ENCODE data around the gene TNFAIP3. TPM values are rescaled to one million over a fixed set of nuclear protein-coding genes. Genes with fewer than 3 reads are reported as not detected.

TNFAIP3 gene
- polyA plus RNA-seq, 4 donors = 10.8 to 30.6 (median 15.3) TPM

DNA sequence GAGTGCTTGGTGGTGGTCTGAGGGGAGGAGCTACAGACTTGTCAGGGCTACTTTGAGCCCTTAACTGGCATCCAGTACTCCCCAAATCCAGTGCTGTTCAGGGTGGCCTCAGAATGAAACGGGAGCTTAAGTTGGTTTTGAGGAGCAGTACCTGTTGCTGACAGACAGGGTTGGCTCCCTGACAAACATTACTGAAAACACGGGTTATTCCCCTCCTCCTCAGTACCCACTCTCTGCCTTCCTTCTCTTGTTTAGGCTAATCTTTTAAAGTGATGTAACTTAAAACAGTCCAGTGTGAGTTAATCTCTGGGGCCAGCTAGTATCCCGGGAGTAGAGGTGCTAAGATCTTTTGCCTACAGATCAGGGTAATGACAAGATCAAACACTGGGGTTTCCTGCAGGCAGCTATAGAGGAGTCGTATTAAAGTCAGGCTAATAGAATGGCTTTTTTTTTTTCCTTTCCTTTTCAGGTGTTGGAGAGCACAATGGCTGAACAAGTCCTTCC, 3.7 kb downstream of the TNFAIP3 start:
- Histone ChIP-seq H3K36me3 (ENCODE audit: control insufficient read depth in 3 of 3, insufficient read depth in 2 of 3, low read depth in 1 of 3, low read length in 3 of 3) (peaks cover 2 to 16% (median 7%) of the 10 kb centered on the region in 3 donors), H3K9me3 (ENCODE audit: control insufficient read depth in 2 of 2, insufficient read depth in 1 of 2, low read depth in 1 of 2, low read length in 1 of 2) (no peaks in the 10 kb centered on the region), H3K27me3 (ENCODE audit: control insufficient read depth in 3 of 3, insufficient read depth in 3 of 3, low read length in 3 of 3) (no peaks in the 10 kb centered on the region), H3K4me3 (ENCODE audit: low read depth in 1 of 3, low read length in 3 of 3) (peak overlapping the region in 1 of 3 donors; percentile 34), H3K4me1 (ENCODE audit: control insufficient read depth in 3 of 3, insufficient read depth in 2 of 3, low read depth in 1 of 3, low read length in 2 of 3) (peaks cover 7 to 21% (median 14%) of the 10 kb centered on the region in 3 donors), H3K27ac (ENCODE audit: low read depth in 1 of 3, low read length in 2 of 3) (peak overlapping the region in 2 of 3 donors; percentile 13 to 89)
- FAIRE-seq (no peak), DNase-seq (no peak)
- 3 to 14% (median 8%) methylated on average over 4 of the region's 4 CpGs for WGBS, 3 donors

DNA sequence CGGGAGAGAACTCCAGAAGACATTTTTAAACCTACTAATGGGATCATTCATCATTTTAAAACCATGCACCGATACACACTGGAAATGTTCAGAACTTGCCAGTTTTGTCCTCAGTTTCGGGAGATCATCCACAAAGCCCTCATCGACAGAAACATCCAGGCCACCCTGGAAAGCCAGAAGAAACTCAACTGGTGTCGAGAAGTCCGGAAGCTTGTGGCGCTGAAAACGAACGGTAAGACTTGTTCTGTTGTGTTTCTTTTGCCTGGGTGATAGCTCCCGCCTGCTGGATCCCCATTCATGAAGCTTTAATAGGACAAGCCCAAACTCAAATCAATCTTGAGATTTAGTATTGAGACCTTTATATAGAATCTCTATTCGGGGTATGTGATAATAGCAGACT, 4.2 kb downstream of the TNFAIP3 start:
- peak overlapping the region in 1 of 3 donors; percentile 89 for H3K27ac ChIP-seq (ENCODE audit: low read depth in 1 of 3, low read length in 2 of 3)
- no peaks in the 10 kb centered on the region for H3K27me3 ChIP-seq (ENCODE audit: control insufficient read depth in 3 of 3, insufficient read depth in 3 of 3, low read length in 3 of 3)
- no peak for DNase-seq
- peaks cover 7 to 18% (median 14%) of the 10 kb centered on the region in 3 donors for H3K4me1 ChIP-seq (ENCODE audit: control insufficient read depth in 3 of 3, insufficient read depth in 2 of 3, low read depth in 1 of 3, low read length in 2 of 3)
- H3K9me3 ChIP-seq (ENCODE audit: control insufficient read depth in 2 of 2, insufficient read depth in 1 of 2, low read depth in 1 of 2, low read length in 1 of 2) = no peaks in the 10 kb centered on the region
- FAIRE-seq = no peak
- H3K36me3 ChIP-seq (ENCODE audit: control insufficient read depth in 3 of 3, insufficient read depth in 2 of 3, low read depth in 1 of 3, low read length in 3 of 3) = peaks cover 3 to 19% (median 10%) of the 10 kb centered on the region in 3 donors
- peak overlapping the region in 1 of 3 donors; percentile 34 for H3K4me3 ChIP-seq (ENCODE audit: low read depth in 1 of 3, low read length in 3 of 3)
- 58 to 82% (median 69%) methylated on average over 11 of the region's 11 CpGs for WGBS, 3 donors

DNA sequence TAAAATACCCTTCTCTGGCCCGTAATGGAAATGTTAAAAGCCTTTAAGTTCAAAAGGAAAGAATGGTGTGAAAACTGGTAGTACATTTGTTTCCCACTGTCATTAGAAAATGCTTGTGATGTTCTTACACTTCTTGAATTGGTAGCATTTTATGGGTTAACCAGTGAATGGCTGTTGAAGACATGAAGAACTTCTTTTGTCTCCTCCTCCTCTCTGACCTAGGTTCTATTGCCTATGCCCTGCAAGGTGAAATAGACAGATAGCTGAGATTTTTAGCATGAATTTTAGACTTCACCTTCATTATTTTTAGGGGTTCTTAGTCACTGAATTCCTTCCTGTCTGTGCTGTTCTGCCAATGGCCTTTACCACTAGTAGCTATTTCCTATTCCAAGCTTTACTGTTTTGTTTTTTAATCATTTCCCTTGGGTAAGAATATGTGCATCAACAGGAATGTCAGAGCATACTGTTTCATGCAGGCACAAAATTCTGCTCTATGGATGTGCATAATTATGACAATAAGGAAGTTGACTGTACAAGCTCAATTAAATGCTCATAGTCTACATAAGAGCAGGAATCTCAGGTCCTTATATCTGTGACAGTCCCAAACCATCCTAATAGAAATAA, 4.9 kb downstream of the TNFAIP3 start:
- DNase-seq (no peak), FAIRE-seq (no peak)
- WGBS, 3 donors = 56 to 86% (median 68%) methylated on average over 1 of the region's 1 CpG
- Histone ChIP-seq H3K4me3 (ENCODE audit: low read depth in 1 of 3, low read length in 3 of 3) (peak overlapping the region in 1 of 3 donors; percentile 34), H3K4me1 (ENCODE audit: control insufficient read depth in 3 of 3, insufficient read depth in 2 of 3, low read depth in 1 of 3, low read length in 2 of 3) (peaks cover 7 to 16% (median 14%) of the 10 kb centered on the region in 3 donors), H3K27ac (ENCODE audit: low read depth in 1 of 3, low read length in 2 of 3) (peak overlapping the region in 1 of 3 donors; percentile 46), H3K9me3 (ENCODE audit: control insufficient read depth in 2 of 2, insufficient read depth in 1 of 2, low read depth in 1 of 2, low read length in 1 of 2) (no peaks in the 10 kb centered on the region), H3K27me3 (ENCODE audit: control insufficient read depth in 3 of 3, insufficient read depth in 3 of 3, low read length in 3 of 3) (no peaks in the 10 kb centered on the region), H3K36me3 (ENCODE audit: control insufficient read depth in 3 of 3, insufficient read depth in 2 of 3, low read depth in 1 of 3, low read length in 3 of 3) (peaks cover 7 to 22% (median 13%) of the 10 kb centered on the region in 3 donors)

DNA sequence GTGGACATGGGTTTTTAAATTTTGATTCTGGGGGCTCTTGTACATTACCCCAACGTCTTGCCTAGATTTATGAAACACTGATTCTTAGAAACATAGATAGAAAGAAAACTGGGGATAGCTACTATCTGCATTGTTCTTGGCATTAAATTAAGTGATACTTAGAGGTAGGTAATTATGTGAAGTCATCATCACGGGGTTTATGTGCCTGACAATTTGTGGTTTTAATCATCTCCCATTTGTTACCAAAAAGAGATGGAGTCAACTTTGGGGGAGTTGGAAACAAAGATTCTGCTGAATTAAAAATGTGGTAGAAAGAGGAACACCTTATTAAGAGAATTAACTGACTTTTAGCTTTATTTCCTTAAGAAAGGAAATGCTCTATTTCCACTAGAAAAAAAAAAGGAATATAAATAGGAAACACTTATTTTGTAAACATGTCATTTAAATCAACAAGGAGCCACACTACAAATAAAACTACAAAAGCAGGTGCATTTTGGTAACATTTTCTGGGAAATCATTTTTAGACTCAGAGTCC, 5.6 kb downstream of the TNFAIP3 start:
- Histone ChIP-seq H3K27ac (ENCODE audit: low read depth in 1 of 3, low read length in 2 of 3) (peak overlapping the region in 1 of 3 donors; percentile 39), H3K9me3 (ENCODE audit: control insufficient read depth in 2 of 2, insufficient read depth in 1 of 2, low read depth in 1 of 2, low read length in 1 of 2) (no peaks in the 10 kb centered on the region), H3K4me1 (ENCODE audit: control insufficient read depth in 3 of 3, insufficient read depth in 2 of 3, low read depth in 1 of 3, low read length in 2 of 3) (peaks cover 7 to 16% (median 14%) of the 10 kb centered on the region in 3 donors), H3K27me3 (ENCODE audit: control insufficient read depth in 3 of 3, insufficient read depth in 3 of 3, low read length in 3 of 3) (no peaks in the 10 kb centered on the region), H3K4me3 (ENCODE audit: low read depth in 1 of 3, low read length in 3 of 3) (no peak overlapping the region), H3K36me3 (ENCODE audit: control insufficient read depth in 3 of 3, insufficient read depth in 2 of 3, low read depth in 1 of 3, low read length in 3 of 3) (peaks cover 9 to 26% (median 18%) of the 10 kb centered on the region in 3 donors)
- no peak for FAIRE-seq
- WGBS, 3 donors = 28 to 60% (median 41%) methylated on average over 2 of the region's 2 CpGs
- no peak for DNase-seq

DNA sequence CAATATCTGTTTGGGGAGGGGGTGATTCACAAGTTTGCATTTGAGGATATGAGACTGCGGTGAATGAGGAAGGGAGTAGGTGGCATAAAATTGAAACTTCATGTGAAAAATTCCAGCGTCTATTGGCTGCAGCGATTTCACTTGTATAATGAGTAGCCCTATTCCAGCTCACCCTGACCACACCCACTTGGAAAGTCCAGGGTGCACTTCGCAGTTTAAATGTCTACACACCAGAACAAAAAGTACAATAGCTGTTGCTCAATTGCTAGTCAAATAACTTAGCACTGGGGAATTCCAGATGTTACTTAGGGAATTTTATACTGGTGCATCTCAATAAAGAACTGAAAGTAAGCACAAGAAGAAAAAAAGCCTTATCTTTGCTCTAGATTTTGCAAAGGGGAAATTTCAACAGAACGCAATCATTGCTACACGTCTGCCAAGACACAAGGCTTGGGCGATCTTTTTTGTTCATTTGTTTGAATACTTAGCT, 6.3 kb downstream of the TNFAIP3 start:
- no peak overlapping the region for H3K4me3 ChIP-seq (ENCODE audit: low read depth in 1 of 3, low read length in 3 of 3)
- no peaks in the 10 kb centered on the region for H3K9me3 ChIP-seq (ENCODE audit: control insufficient read depth in 2 of 2, insufficient read depth in 1 of 2, low read depth in 1 of 2, low read length in 1 of 2)
- WGBS, 3 donors = 10 to 13% (median 10%) methylated on average over 7 of the region's 7 CpGs
- FAIRE-seq = peak; percentile 49
- H3K4me1 ChIP-seq (ENCODE audit: control insufficient read depth in 3 of 3, insufficient read depth in 2 of 3, low read depth in 1 of 3, low read length in 2 of 3) = peaks cover 7 to 16% (median 14%) of the 10 kb centered on the region in 3 donors
- peaks cover 11 to 27% (median 23%) of the 10 kb centered on the region in 3 donors for H3K36me3 ChIP-seq (ENCODE audit: control insufficient read depth in 3 of 3, insufficient read depth in 2 of 3, low read depth in 1 of 3, low read length in 3 of 3)
- no peaks in the 10 kb centered on the region for H3K27me3 ChIP-seq (ENCODE audit: control insufficient read depth in 3 of 3, insufficient read depth in 3 of 3, low read length in 3 of 3)
- peak overlapping the region in 2 of 3 donors; percentile 17 to 47 for H3K27ac ChIP-seq (ENCODE audit: low read depth in 1 of 3, low read length in 2 of 3)
- peak; percentile 86 to 95 for DNase-seq

DNA sequence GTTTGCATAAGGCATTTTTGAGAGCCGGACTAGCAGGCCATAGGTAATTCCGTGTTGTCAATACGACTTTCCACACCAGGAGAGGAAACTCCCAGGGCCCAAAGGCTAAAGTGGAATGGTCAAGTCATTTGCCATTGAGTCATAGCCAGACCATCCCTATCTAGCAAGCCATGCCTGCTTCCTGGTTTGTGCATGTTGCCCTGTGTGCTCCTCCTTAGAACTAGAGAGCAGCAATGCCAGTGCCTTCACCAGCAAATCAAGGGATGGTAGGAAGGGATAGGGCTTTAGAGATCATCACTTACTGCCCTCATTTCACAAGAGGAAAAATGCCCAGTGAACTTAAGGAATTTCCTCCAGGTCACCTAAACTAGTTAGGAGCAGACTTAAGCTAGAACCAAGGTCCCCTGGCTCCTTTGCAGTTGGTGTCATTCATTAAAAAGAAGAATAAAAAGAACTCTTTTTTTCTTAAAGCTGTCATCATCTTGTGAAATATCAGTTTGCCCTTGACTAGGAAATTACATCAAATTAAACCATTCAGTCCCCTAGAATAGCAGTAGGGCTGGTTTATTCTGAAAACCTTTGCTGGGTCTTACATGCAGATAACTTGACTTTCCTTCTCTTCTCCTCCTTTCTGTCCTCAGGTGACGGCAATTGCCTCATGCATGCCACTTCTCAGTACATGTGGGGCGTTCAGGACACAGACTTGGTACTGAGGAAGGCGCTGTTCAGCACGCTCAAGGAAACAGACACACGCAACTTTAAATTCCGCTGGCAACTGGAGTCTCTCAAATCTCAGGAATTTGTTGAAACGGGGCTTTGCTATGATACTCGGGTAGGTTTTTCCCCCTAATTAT, 7.4 kb downstream of the TNFAIP3 start:
- peak overlapping the region in 2 of 3 donors; percentile 38 to 47 for H3K27ac ChIP-seq (ENCODE audit: low read depth in 1 of 3, low read length in 2 of 3)
- WGBS, 3 donors = 78 to 84% (median 81%) methylated on average over 11 of the region's 11 CpGs
- FAIRE-seq = no peak
- no peaks in the 10 kb centered on the region for H3K9me3 ChIP-seq (ENCODE audit: control insufficient read depth in 2 of 2, insufficient read depth in 1 of 2, low read depth in 1 of 2, low read length in 1 of 2)
- peaks cover 7 to 16% (median 11%) of the 10 kb centered on the region in 3 donors for H3K4me1 ChIP-seq (ENCODE audit: control insufficient read depth in 3 of 3, insufficient read depth in 2 of 3, low read depth in 1 of 3, low read length in 2 of 3)
- peaks cover 19 to 38% (median 32%) of the 10 kb centered on the region in 3 donors for H3K36me3 ChIP-seq (ENCODE audit: control insufficient read depth in 3 of 3, insufficient read depth in 2 of 3, low read depth in 1 of 3, low read length in 3 of 3)
- peak; percentile 31 to 83 for DNase-seq
- no peak overlapping the region for H3K4me3 ChIP-seq (ENCODE audit: low read depth in 1 of 3, low read length in 3 of 3)
- H3K27me3 ChIP-seq (ENCODE audit: control insufficient read depth in 3 of 3, insufficient read depth in 3 of 3, low read length in 3 of 3) = no peaks in the 10 kb centered on the region

DNA sequence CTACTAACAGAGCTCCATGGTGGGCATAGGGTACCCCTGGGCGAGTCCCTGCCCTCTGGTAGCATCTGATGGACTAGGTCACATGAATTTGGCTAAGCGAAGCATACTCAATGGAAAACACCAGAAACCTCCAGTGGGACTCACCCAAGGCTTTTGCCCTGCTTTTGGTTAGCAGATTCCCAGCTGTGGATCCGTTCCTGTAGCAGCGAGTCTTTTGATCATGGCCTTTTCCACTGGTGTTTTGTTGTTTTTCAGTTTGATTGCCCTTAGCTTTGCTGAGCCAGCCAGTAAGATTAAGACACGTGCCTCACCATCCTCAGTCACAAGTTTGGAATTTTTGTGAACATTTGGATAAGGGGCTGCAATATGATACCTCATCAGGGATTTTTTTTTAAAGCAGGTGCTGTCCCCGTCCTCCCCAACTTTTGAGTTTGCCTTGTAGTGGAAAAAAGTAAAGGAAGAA, 8.0 kb downstream of the TNFAIP3 start:
- H3K4me3 ChIP-seq (ENCODE audit: low read depth in 1 of 3, low read length in 3 of 3) = no peak overlapping the region
- peaks cover 7 to 16% (median 11%) of the 10 kb centered on the region in 3 donors for H3K4me1 ChIP-seq (ENCODE audit: control insufficient read depth in 3 of 3, insufficient read depth in 2 of 3, low read depth in 1 of 3, low read length in 2 of 3)
- H3K36me3 ChIP-seq (ENCODE audit: control insufficient read depth in 3 of 3, insufficient read depth in 2 of 3, low read depth in 1 of 3, low read length in 3 of 3) = peaks cover 21 to 42% (median 35%) of the 10 kb centered on the region in 3 donors
- no peak for DNase-seq
- H3K27me3 ChIP-seq (ENCODE audit: control insufficient read depth in 3 of 3, insufficient read depth in 3 of 3, low read length in 3 of 3) = no peaks in the 10 kb centered on the region
- 90 to 97% (median 92%) methylated on average over 6 of the region's 6 CpGs for WGBS, 3 donors
- no peak for FAIRE-seq
- no peaks in the 10 kb centered on the region for H3K9me3 ChIP-seq (ENCODE audit: control insufficient read depth in 2 of 2, insufficient read depth in 1 of 2, low read depth in 1 of 2, low read length in 1 of 2)
- peak overlapping the region in 1 of 3 donors; percentile 41 for H3K27ac ChIP-seq (ENCODE audit: low read depth in 1 of 3, low read length in 2 of 3)

DNA sequence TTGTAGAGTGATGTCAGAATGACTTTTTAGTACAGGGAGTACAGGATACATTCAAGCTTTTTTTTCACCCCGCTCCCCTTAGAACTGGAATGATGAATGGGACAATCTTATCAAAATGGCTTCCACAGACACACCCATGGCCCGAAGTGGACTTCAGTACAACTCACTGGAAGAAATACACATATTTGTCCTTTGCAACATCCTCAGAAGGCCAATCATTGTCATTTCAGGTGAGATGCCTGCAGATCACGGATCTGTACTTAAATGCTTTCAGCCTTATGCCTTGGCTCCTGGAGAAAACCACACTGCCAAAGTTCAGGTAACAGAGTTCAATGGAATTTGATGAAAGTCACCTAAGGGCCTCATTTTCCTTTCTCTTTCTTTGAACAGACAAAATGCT, 8.5 kb downstream of the TNFAIP3 start:
- peaks cover 5 to 15% (median 10%) of the 10 kb centered on the region in 3 donors for H3K4me1 ChIP-seq (ENCODE audit: control insufficient read depth in 3 of 3, insufficient read depth in 2 of 3, low read depth in 1 of 3, low read length in 2 of 3)
- WGBS, 3 donors = 78 to 83% (median 81%) methylated on average over 3 of the region's 3 CpGs
- no peaks in the 10 kb centered on the region for H3K27me3 ChIP-seq (ENCODE audit: control insufficient read depth in 3 of 3, insufficient read depth in 3 of 3, low read length in 3 of 3)
- no peak overlapping the region for H3K4me3 ChIP-seq (ENCODE audit: low read depth in 1 of 3, low read length in 3 of 3)
- no peak overlapping the region for H3K27ac ChIP-seq (ENCODE audit: low read depth in 1 of 3, low read length in 2 of 3)
- no peaks in the 10 kb centered on the region for H3K9me3 ChIP-seq (ENCODE audit: control insufficient read depth in 2 of 2, insufficient read depth in 1 of 2, low read depth in 1 of 2, low read length in 1 of 2)
- FAIRE-seq (no peak), DNase-seq (no peak)
- peaks cover 21 to 46% (median 38%) of the 10 kb centered on the region in 3 donors for H3K36me3 ChIP-seq (ENCODE audit: control insufficient read depth in 3 of 3, insufficient read depth in 2 of 3, low read depth in 1 of 3, low read length in 3 of 3)

Data from small intestine (tissue), 7 donors.